ENCODE data around the gene ADAM8.

Gene ADAM8

GRCh38 chr10:133298466-133298865, 21.8 kb upstream of the ADAM8 start:
- TF ChIP-seq USF1 (IDR thresholded peaks at IDR 0.05) (no peak), RAD21 (IDR thresholded peaks at IDR 0.05; ENCODE audit: low read depth) (no peak), ZBTB7A (IDR thresholded peaks at IDR 0.05; ENCODE audit: low read depth) (no peak), TAF1 (IDR thresholded peaks at IDR 0.05; ENCODE audit: low read depth) (no peak), REST (IDR thresholded peaks at IDR 0.05; ENCODE audit: low read depth) (no peak), EP300 (IDR thresholded peaks at IDR 0.05; ENCODE audit: borderline replicate concordance) (no peak), TEAD4 (IDR thresholded peaks at IDR 0.05) (no peak), YY1 (IDR thresholded peaks at IDR 0.05; ENCODE audit: low read depth) (no peak), EGR1 (IDR thresholded peaks at IDR 0.05) (no peak)

GRCh38 chr10:133297504-133297903, 20.8 kb upstream of the ADAM8 start:
- TF ChIP-seq TAF1 (IDR thresholded peaks at IDR 0.05; ENCODE audit: low read depth) (no peak), MAX (IDR thresholded peaks at IDR 0.05) (no peak), REST (IDR thresholded peaks at IDR 0.05; ENCODE audit: low read depth) (no peak), CREB1 (IDR thresholded peaks at IDR 0.05; ENCODE audit: low read depth) (no peak), NFIC (IDR thresholded peaks at IDR 0.05) (no peak)

DNA sequence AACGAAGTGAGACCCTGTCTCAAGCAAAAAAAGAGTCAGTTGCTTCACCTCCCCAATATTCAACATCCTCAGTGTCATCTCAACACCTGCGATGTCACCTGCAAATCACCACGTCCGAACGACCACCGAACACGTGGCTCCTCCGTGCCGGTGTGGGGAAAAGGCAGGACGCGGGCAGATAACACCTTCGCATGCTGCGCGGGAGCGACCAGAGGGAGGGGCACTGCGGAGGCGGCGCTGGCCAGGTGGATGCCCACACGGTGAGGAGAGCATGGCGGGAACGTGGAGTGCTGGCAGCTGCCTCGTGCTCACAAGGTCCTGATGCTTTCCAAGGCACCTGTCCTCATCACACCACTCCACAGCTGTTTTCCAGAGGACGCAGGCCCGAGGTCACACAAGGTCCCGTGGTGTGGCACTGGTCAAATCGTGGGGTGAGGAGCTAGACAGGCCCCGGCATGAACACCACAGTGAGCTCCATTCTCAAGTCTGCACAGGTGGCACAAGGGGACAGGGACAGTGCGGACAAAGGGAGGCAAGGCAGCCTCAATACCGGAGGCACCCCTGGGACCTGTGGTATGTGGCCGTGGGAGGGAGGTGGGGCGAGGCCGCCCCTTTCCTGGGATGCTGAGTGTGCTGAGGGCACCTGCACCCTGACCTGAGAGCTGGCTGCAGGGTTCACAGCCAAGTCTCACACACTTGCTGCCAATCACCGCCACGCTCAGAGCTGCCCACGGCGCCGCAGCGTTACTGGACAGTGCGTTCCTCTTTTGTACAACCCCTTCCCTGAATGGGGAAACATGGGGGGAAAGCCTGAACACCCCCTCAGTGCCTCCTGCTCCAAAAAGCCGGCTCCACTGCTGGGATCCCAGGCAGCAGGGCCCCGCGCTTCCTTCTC, 19.0 kb upstream of the ADAM8 start:
- TF ChIP-seq YY1 (IDR thresholded peaks at IDR 0.05; ENCODE audit: low read depth) (no peak), NFIC (IDR thresholded peaks at IDR 0.05) (no peak), TCF12 (IDR thresholded peaks at IDR 0.05; ENCODE audit: low read depth) (no peak), RAD21 (IDR thresholded peaks at IDR 0.05; ENCODE audit: low read depth) (no peak), USF1 (IDR thresholded peaks at IDR 0.05) (no peak), EGR1 (IDR thresholded peaks at IDR 0.05) (no peak)

DNA sequence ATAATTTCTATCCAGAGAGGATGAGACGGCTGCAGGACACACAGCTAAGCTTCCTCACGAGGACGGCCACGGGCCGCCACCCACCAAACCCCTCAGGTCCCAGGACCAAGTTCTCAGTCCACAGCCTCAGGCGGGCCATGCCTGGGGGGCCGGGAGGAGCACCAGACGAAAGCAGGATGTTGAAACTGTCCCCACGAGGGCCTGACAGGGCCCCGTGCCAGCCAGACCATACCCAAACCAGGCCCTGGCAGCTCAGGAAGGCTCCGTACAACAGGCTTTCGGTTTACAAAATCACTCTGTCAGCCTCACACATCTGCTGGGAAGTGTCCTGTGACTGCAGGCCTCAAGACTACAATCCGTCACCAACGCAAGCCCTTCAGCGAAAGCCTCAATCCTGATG, 17.5 kb upstream of the ADAM8 start:
- no peak for TF ChIP-seq CEBPB (IDR thresholded peaks at IDR 0.05)
- no peak for TF ChIP-seq REST (IDR thresholded peaks at IDR 0.05; ENCODE audit: low read depth)
- no peak for TF ChIP-seq TCF12 (IDR thresholded peaks at IDR 0.05; ENCODE audit: low read depth)
- no peak for TF ChIP-seq CREB1 (IDR thresholded peaks at IDR 0.05; ENCODE audit: low read depth)
- no peak for TF ChIP-seq NFIC (IDR thresholded peaks at IDR 0.05)
- no peak for TF ChIP-seq ZBTB7A (IDR thresholded peaks at IDR 0.05; ENCODE audit: low read depth)
- no peak for TF ChIP-seq USF1 (IDR thresholded peaks at IDR 0.05)

DNA sequence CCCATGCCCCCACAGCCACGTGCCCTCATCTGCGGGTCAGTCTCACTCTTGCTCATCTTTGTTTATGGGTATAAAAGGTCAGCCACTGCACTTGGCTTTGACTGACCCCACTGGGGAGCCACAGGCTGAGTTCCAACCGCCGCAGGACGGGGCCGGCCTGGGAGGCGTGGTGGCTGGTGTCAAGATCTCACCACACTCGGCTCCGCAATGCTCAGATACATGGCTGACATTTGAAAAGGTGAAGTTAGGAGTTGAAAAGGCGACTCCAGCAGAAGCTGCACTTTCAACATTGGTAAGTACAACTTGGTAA, 17.1 kb upstream of the ADAM8 start:
- TF ChIP-seq TCF12 (IDR thresholded peaks at IDR 0.05; ENCODE audit: low read depth) = no peak
- TF ChIP-seq TAF1 (IDR thresholded peaks at IDR 0.05; ENCODE audit: low read depth) = no peak
- TF ChIP-seq REST (IDR thresholded peaks at IDR 0.05; ENCODE audit: low read depth) = no peak
- no peak for TF ChIP-seq RAD21 (IDR thresholded peaks at IDR 0.05; ENCODE audit: low read depth)
- no peak for TF ChIP-seq TEAD4 (IDR thresholded peaks at IDR 0.05)
- TF ChIP-seq FOXM1 (IDR thresholded peaks at IDR 0.05; ENCODE audit: borderline replicate concordance, low read depth) = no peak
- TF ChIP-seq MAX (IDR thresholded peaks at IDR 0.05) = no peak
- no peak for TF ChIP-seq ZBTB7A (IDR thresholded peaks at IDR 0.05; ENCODE audit: low read depth)
- no peak for TF ChIP-seq CEBPB (IDR thresholded peaks at IDR 0.05)
- no peak for TF ChIP-seq EP300 (IDR thresholded peaks at IDR 0.05; ENCODE audit: borderline replicate concordance)
- TF ChIP-seq USF1 (IDR thresholded peaks at IDR 0.05) = no peak
- TF ChIP-seq NFIC (IDR thresholded peaks at IDR 0.05) = no peak

All from Ishikawa (cell line).